IPS-NIHi7 (cell line): ENCODE data around the gene DHRS3.
"Not testable (repeated sequence)": the region's sequence is repeated elsewhere in the genome, so short reads cannot be mapped to it uniquely, and the experiment has no call there.

Source experiments
- DNase-seq: peaks from one replicate; pipeline ENCODE4 v3.0.0; 2012; ENCODE audit warnings: mixed read lengths; ENCODE audit errors: extremely low spot score

Gene DHRS3

GRCh38 chr1:12617901-12618660 lies at the start of gene DHRS3:
Gene DHRS3, minus strand, starts transcription at chr1:12618210. Its CDS starts 862 bp downstream, at chr1:12617348.
- peak; percentile 81 for DNase-seq

- DNase-seq, result no peak
Observed at GRCh38 chr1:12666141-12666735, 48.2 kb upstream of the DHRS3 start.

- DNase-seq, result no peak
Observed at GRCh38 chr1:12665511-12665910, 47.5 kb upstream of the DHRS3 start.

- DNase-seq, result no peak
Observed at GRCh38 chr1:12662556-12662955, 44.5 kb upstream of the DHRS3 start.

GRCh38 chr1:12661606-12662219 lies 43.7 kb upstream of the DHRS3 start:
- no peak for DNase-seq

GRCh38 chr1:12658531-12659453 lies 40.8 kb upstream of the DHRS3 start:
- peak; percentile 98 for DNase-seq

GRCh38 chr1:12657885-12658512 lies 40.0 kb upstream of the DHRS3 start:
- DNase-seq, result not testable (repeated sequence)

GRCh38 chr1:12657060-12657884 lies 39.3 kb upstream of the DHRS3 start:
- DNase-seq, result no peak

GRCh38 chr1:12656575-12656974 lies 38.6 kb upstream of the DHRS3 start:
- DNase-seq, result no peak

GRCh38 chr1:12654657-12655056 lies 36.6 kb upstream of the DHRS3 start:
- DNase-seq, result no peak

- no peak for DNase-seq
Observed at GRCh38 chr1:12654004-12654567, 36.1 kb upstream of the DHRS3 start.

- DNase-seq, result no peak
Observed at GRCh38 chr1:12649971-12650421, 32.0 kb upstream of the DHRS3 start.

- DNase-seq, result no peak
Observed at GRCh38 chr1:12648741-12649140, 30.7 kb upstream of the DHRS3 start.

- not testable (repeated sequence) for DNase-seq
Observed at GRCh38 chr1:12645401-12645800, 27.4 kb upstream of the DHRS3 start.

- no peak for DNase-seq
Observed at GRCh38 chr1:12644829-12645228, 26.8 kb upstream of the DHRS3 start.

GRCh38 chr1:12644237-12644636 lies 26.2 kb upstream of the DHRS3 start:
- no peak for DNase-seq

- DNase-seq, result no peak
Observed at GRCh38 chr1:12643785-12644184, 25.8 kb upstream of the DHRS3 start, which contains the start of gene AADACL4. Gene AADACL4, plus strand, starts transcription at chr1:12644085. Its CDS starts 462 bp downstream, at chr1:12644547.

- DNase-seq, result no peak
Observed at GRCh38 chr1:12643079-12643478, 25.1 kb upstream of the DHRS3 start.

GRCh38 chr1:12640958-12641272 lies 22.9 kb upstream of the DHRS3 start:
- no peak for DNase-seq
